ENCODE measurements around the gene CEP128.

Gene CEP128

GRCh38 chr14:80491650-80492049, 449.9 kb downstream of the CEP128 start:
- no peak overlapping the region for H3K4me3 ChIP-seq (ENCODE audit: low read length)
- H3K36me3 ChIP-seq (ENCODE audit: control insufficient read depth, low read length) = no peaks in the 10 kb centered on the region
- H3K79me2 ChIP-seq (ENCODE audit: control insufficient read depth, low read length) = no peaks in the 10 kb centered on the region
- H3K4me1 ChIP-seq (ENCODE audit: control insufficient read depth, low read length) = no peaks in the 10 kb centered on the region
- H3K9me3 ChIP-seq (ENCODE audit: control insufficient read depth, insufficient read depth, low read length) = no peaks in the 10 kb centered on the region
- no peak overlapping the region for H3K27ac ChIP-seq (ENCODE audit: low read depth, low read length)
- no peak overlapping the region for H3K4me2 ChIP-seq (ENCODE audit: low read length)
- no peak for TF ChIP-seq CTCF (IDR thresholded peaks at IDR 0.05; ENCODE audit: low read depth, low read length, poor library complexity, severe bottlenecking)
- H3K9me2 ChIP-seq (replicated peaks; ENCODE audit: control insufficient read depth, low read length) = no peaks in the 10 kb centered on the region
- H3F3A ChIP-seq (ENCODE audit: control insufficient read depth, insufficient read depth) = no peaks in the 10 kb centered on the region
- no peaks in the 10 kb centered on the region for H3K27me3 ChIP-seq (ENCODE audit: control insufficient read depth, low read length)
- H4K20me1 ChIP-seq (ENCODE audit: control insufficient read depth, insufficient read depth, low read depth, low read length) = no peaks in the 10 kb centered on the region

- H3F3A ChIP-seq (ENCODE audit: control insufficient read depth, insufficient read depth) = no peaks in the 10 kb centered on the region
- H3K27me3 ChIP-seq (ENCODE audit: control insufficient read depth, low read length) = no peaks in the 10 kb centered on the region
- no peaks in the 10 kb centered on the region for H3K4me1 ChIP-seq (ENCODE audit: control insufficient read depth, low read length)
- no peak overlapping the region for H3K4me3 ChIP-seq (ENCODE audit: low read length)
- H3K4me2 ChIP-seq (ENCODE audit: low read length) = no peak overlapping the region
- no peaks in the 10 kb centered on the region for H3K79me2 ChIP-seq (ENCODE audit: control insufficient read depth, low read length)
- no peaks in the 10 kb centered on the region for H3K9me2 ChIP-seq (replicated peaks; ENCODE audit: control insufficient read depth, low read length)
- H3K9me3 ChIP-seq (ENCODE audit: control insufficient read depth, insufficient read depth, low read length) = no peaks in the 10 kb centered on the region
- H4K20me1 ChIP-seq (ENCODE audit: control insufficient read depth, insufficient read depth, low read depth, low read length) = no peaks in the 10 kb centered on the region
- H3K36me3 ChIP-seq (ENCODE audit: control insufficient read depth, low read length) = no peaks in the 10 kb centered on the region
- no peak overlapping the region for H3K27ac ChIP-seq (ENCODE audit: low read depth, low read length)
- TF ChIP-seq EZH2phosphoT487 (IDR thresholded peaks at IDR 0.05; ENCODE audit: borderline replicate concordance, low read length) (no peak), CTCF (IDR thresholded peaks at IDR 0.05; ENCODE audit: low read depth, low read length, poor library complexity, severe bottlenecking) (no peak)
Observed at GRCh38 chr14:80491131-80491530, 450.4 kb downstream of the CEP128 start.

- Histone ChIP-seq H3K4me2 (ENCODE audit: low read length) (no peak overlapping the region), H3K4me3 (ENCODE audit: low read length) (no peak overlapping the region), H3K4me1 (ENCODE audit: control insufficient read depth, low read length) (no peaks in the 10 kb centered on the region), H3K9me3 (ENCODE audit: control insufficient read depth, insufficient read depth, low read length) (no peaks in the 10 kb centered on the region), H3K79me2 (ENCODE audit: control insufficient read depth, low read length) (no peaks in the 10 kb centered on the region), H3K27me3 (ENCODE audit: control insufficient read depth, low read length) (no peaks in the 10 kb centered on the region), H4K20me1 (ENCODE audit: control insufficient read depth, insufficient read depth, low read depth, low read length) (no peaks in the 10 kb centered on the region), H3K27ac (ENCODE audit: low read depth, low read length) (no peak overlapping the region), H3K36me3 (ENCODE audit: control insufficient read depth, low read length) (no peaks in the 10 kb centered on the region), H3F3A (ENCODE audit: control insufficient read depth, insufficient read depth) (no peaks in the 10 kb centered on the region), H3K9me2 (replicated peaks; ENCODE audit: control insufficient read depth, low read length) (no peaks in the 10 kb centered on the region)
- TF ChIP-seq EZH2phosphoT487 (IDR thresholded peaks at IDR 0.05; ENCODE audit: borderline replicate concordance, low read length) (no peak), CTCF (IDR thresholded peaks at IDR 0.05; ENCODE audit: low read depth, low read length, poor library complexity, severe bottlenecking) (no peak)
Observed at GRCh38 chr14:80489513-80489912, 452.0 kb downstream of the CEP128 start.

GRCh38 chr14:80485764-80486163, 455.8 kb downstream of the CEP128 start:
- no peak overlapping the region for H3K4me3 ChIP-seq (ENCODE audit: low read length)
- no peak for TF ChIP-seq EZH2phosphoT487 (IDR thresholded peaks at IDR 0.05; ENCODE audit: borderline replicate concordance, low read length)
- TF ChIP-seq CTCF (IDR thresholded peaks at IDR 0.05; ENCODE audit: low read depth, low read length, poor library complexity, severe bottlenecking) = no peak
- no peaks in the 10 kb centered on the region for H4K20me1 ChIP-seq (ENCODE audit: control insufficient read depth, insufficient read depth, low read depth, low read length)
- H3K4me1 ChIP-seq (ENCODE audit: control insufficient read depth, low read length) = no peaks in the 10 kb centered on the region
- H3F3A ChIP-seq (ENCODE audit: control insufficient read depth, insufficient read depth) = no peaks in the 10 kb centered on the region
- no peaks in the 10 kb centered on the region for H3K36me3 ChIP-seq (ENCODE audit: control insufficient read depth, low read length)
- no peaks in the 10 kb centered on the region for H3K9me3 ChIP-seq (ENCODE audit: control insufficient read depth, insufficient read depth, low read length)
- H3K27ac ChIP-seq (ENCODE audit: low read depth, low read length) = no peak overlapping the region
- no peak overlapping the region for H3K4me2 ChIP-seq (ENCODE audit: low read length)
- no peaks in the 10 kb centered on the region for H3K79me2 ChIP-seq (ENCODE audit: control insufficient read depth, low read length)
- H3K27me3 ChIP-seq (ENCODE audit: control insufficient read depth, low read length) = no peaks in the 10 kb centered on the region
- no peaks in the 10 kb centered on the region for H3K9me2 ChIP-seq (replicated peaks; ENCODE audit: control insufficient read depth, low read length)
